Calu3 (cell line): ENCODE data around the gene TGM5. TPM values are rescaled to one million over a fixed set of nuclear protein-coding genes. Genes with fewer than 3 reads are reported as not detected.

Experiments used
- Bru-seq: library from RNA; stranded (reverse); fragments of 400-500 nt; gene quantifications from one replicate; lab custom pipeline; 2021; lab: Mats Ljungman, UMichigan
- BruChase-seq, 2 experiments: library from RNA; stranded (reverse); fragments of 400-500 nt; gene quantifications; one replicate each; lab custom pipeline; 2021; lab: Mats Ljungman, UMichigan
- BruUV-seq: library from RNA; stranded (reverse); fragments of 400-500 nt; replicated peaks from 2 replicates; lab custom pipeline; 2021; lab: Mats Ljungman, UMichigan
- CTCF ChIA-PET: fragments of 300-600 bp; sonication (Branson Sonifier 250); formaldehyde crosslinking; loops from one replicate; lab custom pipeline; 2022; ENCODE audit warnings: antibody characterized with exemption; lab: Charles Lee
- DNase-seq: peaks from one replicate; pipeline ENCODE4 v3.0.0; 2022
- H3K27ac Mint-ChIP-seq: one replicate; pipeline ENCODE4 v1.8.0; 2022; ENCODE audit warnings: mixed read lengths; ENCODE audit not compliant: unreplicated experiment
- H3K27me3 Mint-ChIP-seq: one replicate; pipeline ENCODE4 v1.8.0; 2022; ENCODE audit warnings: mixed read lengths; ENCODE audit not compliant: unreplicated experiment
- H3K36me3 Mint-ChIP-seq: one replicate; pipeline ENCODE4 v1.8.0; 2022; ENCODE audit warnings: mild to moderate bottlenecking, moderate library complexity, mixed read lengths; ENCODE audit not compliant: insufficient read depth, unreplicated experiment
- H3K4me1 Mint-ChIP-seq: one replicate; pipeline ENCODE4 v1.8.0; 2022; ENCODE audit warnings: mild to moderate bottlenecking, low read depth, mixed read lengths; ENCODE audit not compliant: unreplicated experiment
- H3K4me3 Mint-ChIP-seq: one replicate; pipeline ENCODE4 v1.8.0; 2022; ENCODE audit warnings: mild to moderate bottlenecking, low read depth, moderate library complexity, mixed read lengths; ENCODE audit not compliant: unreplicated experiment
- H3K9me3 Mint-ChIP-seq: one replicate; pipeline ENCODE4 v1.8.0; 2022; ENCODE audit warnings: low read depth, mixed read lengths; ENCODE audit not compliant: unreplicated experiment
- intact Hi-C: fragments of 100-400 bp; cut with micrococcal nuclease; formaldehyde crosslinking; loops from one replicate; pipeline ENCODE4 v1.10.0; 2022; ENCODE audit not compliant: unreplicated experiment
- long read RNA-seq: library from polyadenylated mRNA; stranded (forward); transcript quantifications from one replicate; pipeline ENCODE4 v2.0.0, GENCODE V29; 2022
- total RNA-seq: library from RNA; stranded (reverse); gene quantifications from 2 replicates; pipeline ENCODE4 v1.2.3, GENCODE V29; 2022
- TF ChIP-seq, protein P1 (sequence below): fragments of 200-600 bp; IDR thresholded peaks from one replicate; pipeline ENCODE4 v1.8.0; 2022; ENCODE audit warnings: antibody characterized with exemption; ENCODE audit not compliant: unreplicated experiment

TGM5 gene, protein sequence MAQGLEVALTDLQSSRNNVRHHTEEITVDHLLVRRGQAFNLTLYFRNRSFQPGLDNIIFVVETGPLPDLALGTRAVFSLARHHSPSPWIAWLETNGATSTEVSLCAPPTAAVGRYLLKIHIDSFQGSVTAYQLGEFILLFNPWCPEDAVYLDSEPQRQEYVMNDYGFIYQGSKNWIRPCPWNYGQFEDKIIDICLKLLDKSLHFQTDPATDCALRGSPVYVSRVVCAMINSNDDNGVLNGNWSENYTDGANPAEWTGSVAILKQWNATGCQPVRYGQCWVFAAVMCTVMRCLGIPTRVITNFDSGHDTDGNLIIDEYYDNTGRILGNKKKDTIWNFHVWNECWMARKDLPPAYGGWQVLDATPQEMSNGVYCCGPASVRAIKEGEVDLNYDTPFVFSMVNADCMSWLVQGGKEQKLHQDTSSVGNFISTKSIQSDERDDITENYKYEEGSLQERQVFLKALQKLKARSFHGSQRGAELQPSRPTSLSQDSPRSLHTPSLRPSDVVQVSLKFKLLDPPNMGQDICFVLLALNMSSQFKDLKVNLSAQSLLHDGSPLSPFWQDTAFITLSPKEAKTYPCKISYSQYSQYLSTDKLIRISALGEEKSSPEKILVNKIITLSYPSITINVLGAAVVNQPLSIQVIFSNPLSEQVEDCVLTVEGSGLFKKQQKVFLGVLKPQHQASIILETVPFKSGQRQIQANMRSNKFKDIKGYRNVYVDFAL
- total RNA-seq (not detected in 2 replicates), Bru-seq, nascent RNA (not detected), BruChase-seq, experiment 1, labeled RNA remaining after a 6-hour chase (not detected), BruChase-seq, experiment 2, labeled RNA remaining after a 2-hour chase (not detected)
- long read RNA-seq: 0 reads

DNA sequence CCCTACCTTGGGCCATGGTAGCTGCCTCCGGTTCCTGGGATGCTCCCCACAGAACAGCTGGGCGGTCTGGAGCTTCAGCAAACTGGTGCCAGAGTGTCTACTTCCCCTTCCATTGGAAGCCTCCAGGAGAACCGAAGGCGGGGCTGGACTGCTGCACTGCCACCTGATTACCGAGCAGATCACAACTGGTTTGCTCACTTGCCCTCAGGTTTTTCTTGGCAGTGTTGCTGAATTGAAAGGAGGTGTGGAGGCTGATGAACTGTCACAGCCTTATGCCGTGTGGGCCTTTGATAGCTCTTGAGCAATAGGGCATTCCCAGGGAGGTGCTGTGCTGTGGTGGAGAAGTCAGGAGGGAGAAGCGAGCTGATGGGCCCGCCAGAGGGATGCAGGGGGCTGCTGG is at the start of gene TGM5:
TSS of gene TGM5 (minus strand) at position 95 of the 400 bp plus-strand sequence. CDS start at position 16, 79 bp downstream.
- intact Hi-C loops: no loop called here
- Mint-ChIP-seq H3K27me3 (peaks cover 61% of the 10 kb centered on the region), H3K4me3 (no peak within 1 kb of the TSS), H3K4me1 (no peaks in the 10 kb centered on the region), H3K27ac (no peak within 1 kb of the TSS), H3K9me3 (no peaks in the 10 kb centered on the region), H3K36me3 (no peaks in the 10 kb centered on the region)
- TF ChIP-seq, protein P1, sequence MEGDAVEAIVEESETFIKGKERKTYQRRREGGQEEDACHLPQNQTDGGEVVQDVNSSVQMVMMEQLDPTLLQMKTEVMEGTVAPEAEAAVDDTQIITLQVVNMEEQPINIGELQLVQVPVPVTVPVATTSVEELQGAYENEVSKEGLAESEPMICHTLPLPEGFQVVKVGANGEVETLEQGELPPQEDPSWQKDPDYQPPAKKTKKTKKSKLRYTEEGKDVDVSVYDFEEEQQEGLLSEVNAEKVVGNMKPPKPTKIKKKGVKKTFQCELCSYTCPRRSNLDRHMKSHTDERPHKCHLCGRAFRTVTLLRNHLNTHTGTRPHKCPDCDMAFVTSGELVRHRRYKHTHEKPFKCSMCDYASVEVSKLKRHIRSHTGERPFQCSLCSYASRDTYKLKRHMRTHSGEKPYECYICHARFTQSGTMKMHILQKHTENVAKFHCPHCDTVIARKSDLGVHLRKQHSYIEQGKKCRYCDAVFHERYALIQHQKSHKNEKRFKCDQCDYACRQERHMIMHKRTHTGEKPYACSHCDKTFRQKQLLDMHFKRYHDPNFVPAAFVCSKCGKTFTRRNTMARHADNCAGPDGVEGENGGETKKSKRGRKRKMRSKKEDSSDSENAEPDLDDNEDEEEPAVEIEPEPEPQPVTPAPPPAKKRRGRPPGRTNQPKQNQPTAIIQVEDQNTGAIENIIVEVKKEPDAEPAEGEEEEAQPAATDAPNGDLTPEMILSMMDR: no peak
- DNase-seq: no peak
- BruUV-seq: no TSS peak
- CTCF ChIA-PET: interaction anchor here (0.5 to 2.0 kb wide), 3 partner anchors 19 to 42 kb away, joined by 3 to 6 read pairs (median 4); no protein-coding TSS in a partner anchor

DNA sequence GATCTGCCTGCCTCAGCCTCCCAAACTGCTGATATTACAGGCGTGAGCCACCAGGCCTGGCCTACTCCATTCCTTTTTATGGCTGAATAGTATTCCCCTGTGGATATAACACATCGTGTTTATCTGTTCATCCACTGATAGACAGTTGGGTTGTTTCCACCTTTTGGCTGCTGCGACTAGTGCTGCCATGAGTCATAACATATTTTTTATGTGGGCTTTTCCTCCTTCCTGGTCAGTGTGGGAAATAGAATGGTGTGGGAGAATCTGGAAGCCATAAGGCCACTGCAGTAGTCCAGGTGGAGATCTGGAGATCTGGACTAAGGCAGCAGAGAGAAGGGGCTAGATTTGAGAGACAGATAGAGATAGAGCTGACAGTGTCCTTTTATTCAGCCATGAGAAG is 47.4 kb upstream of the TGM5 start:
- no peak for DNase-seq
- BruUV-seq: no TSS peak
- intact Hi-C loops: no loop called here
- no peak overlapping the region for H3K4me3 Mint-ChIP-seq
- peaks cover 7% of the 10 kb centered on the region for H3K4me1 Mint-ChIP-seq
- TF ChIP-seq, protein P1: no peak
- H3K27me3 Mint-ChIP-seq: peaks cover 42% of the 10 kb centered on the region
- H3K9me3 Mint-ChIP-seq: no peaks in the 10 kb centered on the region
- peak overlapping the region; percentile 22 for H3K27ac Mint-ChIP-seq
- no peaks in the 10 kb centered on the region for H3K36me3 Mint-ChIP-seq
- CTCF ChIA-PET: interaction anchor here (0.6 to 0.7 kb wide), 2 partner anchors 76 to 103 kb away, joined by 3 read pairs; no protein-coding TSS in a partner anchor

DNA sequence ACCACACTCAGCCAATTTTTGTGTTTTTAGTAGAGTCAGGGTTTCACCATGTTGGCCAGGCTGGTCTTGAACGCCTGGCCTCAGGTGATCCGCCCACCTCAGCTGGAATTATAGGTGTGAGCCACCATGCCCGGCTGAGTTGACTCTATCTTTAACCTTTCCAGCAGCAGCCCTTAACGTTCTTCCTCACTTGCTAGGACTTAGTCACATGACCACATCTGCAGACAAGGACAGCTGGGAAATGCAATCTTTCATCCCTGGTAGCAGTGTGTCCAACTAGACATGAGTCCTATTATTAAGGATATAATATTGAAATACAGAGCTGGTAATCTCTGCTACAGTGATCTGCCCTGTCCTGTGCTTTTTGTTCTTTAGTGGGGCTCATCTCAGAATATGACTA is 45.6 kb upstream of the TGM5 start:
- H3K27ac Mint-ChIP-seq: no peak overlapping the region
- H3K4me3 Mint-ChIP-seq: no peak overlapping the region
- intact Hi-C loops: no loop called here
- H3K27me3 Mint-ChIP-seq: peaks cover 60% of the 10 kb centered on the region
- peaks cover 7% of the 10 kb centered on the region for H3K4me1 Mint-ChIP-seq
- no peak for DNase-seq
- no TSS peak for BruUV-seq
- no peaks in the 10 kb centered on the region for H3K36me3 Mint-ChIP-seq
- H3K9me3 Mint-ChIP-seq: no peaks in the 10 kb centered on the region
- TF ChIP-seq, protein P1: no peak
- CTCF ChIA-PET: no interaction called here

DNA sequence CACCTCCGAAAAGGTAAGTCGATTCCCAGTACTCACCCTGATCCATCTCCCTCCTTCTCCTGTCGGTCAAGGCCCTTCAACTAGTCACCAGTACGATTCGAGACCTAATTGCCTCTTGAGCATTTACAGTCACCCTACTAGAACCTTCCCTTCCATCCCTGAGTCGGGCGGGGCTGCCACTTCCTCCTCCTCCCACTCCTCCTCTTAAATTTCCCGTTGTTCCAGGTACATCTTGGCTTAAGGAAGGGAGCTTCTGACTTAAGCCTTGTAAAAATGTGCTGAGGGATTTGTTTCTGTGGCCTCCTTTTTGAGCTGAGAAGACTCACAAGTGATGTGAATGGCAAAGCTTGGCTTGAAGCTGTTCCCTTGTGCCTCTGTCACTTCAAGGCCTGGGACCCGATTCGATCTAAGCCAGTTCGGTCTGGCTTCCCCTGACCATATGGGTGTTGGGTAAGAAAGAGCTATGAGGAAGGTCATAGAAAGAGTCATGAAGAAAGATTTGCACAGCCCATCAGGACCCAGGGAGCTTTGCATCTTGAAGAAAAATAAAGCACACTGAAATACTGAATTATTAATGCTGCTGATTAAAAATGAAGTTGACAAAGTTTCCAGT is 35.6 kb upstream of the TGM5 start, which contains the start of gene TGM7:
TSS of gene TGM7 (minus strand) at position 51 of the 613 bp plus-strand sequence.
- Mint-ChIP-seq H3K4me1 (no peaks in the 10 kb centered on the region), H3K36me3 (no peaks in the 10 kb centered on the region), H3K9me3 (no peaks in the 10 kb centered on the region), H3K27ac (no peak within 1 kb of the TSS), H3K4me3 (no peak within 1 kb of the TSS), H3K27me3 (peaks cover 68% of the 10 kb centered on the region)
- no peak for DNase-seq
- no TSS peak for BruUV-seq
- CTCF ChIA-PET: no interaction called here
- intact Hi-C loops: no loop called here
- TF ChIP-seq, protein P1: no peak
